Natural killer cell (primary cell): ENCODE results near the gene NRBF2. TPM values are rescaled to one million over a fixed set of nuclear protein-coding genes. Genes with fewer than 3 reads are reported as not detected.
"Not testable (repeated sequence)": the region's sequence is repeated elsewhere in the genome, so short reads cannot be mapped to it uniquely, and the experiment has no call there.

Experiments
- ATAC-seq, 3 donors: fragments of 150-1000 bp in 2 of 3; fragments of 200-7000 bp in 1 of 3; cut with Tn5 transposase; 1 replicate in 1 of 3; 2 replicates in 2 of 3; pipeline ENCODE4 v1.10.0; 2021; ENCODE audit warnings: mild to moderate bottlenecking in 2 of 3, moderate library complexity in 2 of 3
- DNase-seq, 2 donors: peaks; one replicate each; pipeline versions ENCODE4 v3.0.0 to v3.0.0-alpha.2; 2013 to 2021; ENCODE audit warnings: mixed read lengths in 1 of 2
- H3K27ac ChIP-seq: one replicate; pipeline ENCODE4 v1.5.1; 2013; ENCODE audit warnings: mild to moderate bottlenecking, low read length
- H3K27me3 ChIP-seq: one replicate; pipeline ENCODE4 v1.6.1; 2013; ENCODE audit warnings: low read length; ENCODE audit not compliant: control insufficient read depth, insufficient read depth
- H3K36me3 ChIP-seq: one replicate; pipeline ENCODE4 v1.6.1; 2013; ENCODE audit warnings: low read length; ENCODE audit not compliant: control insufficient read depth, insufficient read depth
- H3K4me1 ChIP-seq: one replicate; pipeline ENCODE4 v1.6.1; 2013; ENCODE audit warnings: low read length; ENCODE audit not compliant: control insufficient read depth, insufficient read depth
- H3K4me3 ChIP-seq: one replicate; pipeline ENCODE4 v1.5.1; 2013; ENCODE audit warnings: low read length
- H3K9me3 ChIP-seq: one replicate; pipeline ENCODE4 v1.6.1; 2013; ENCODE audit warnings: low read length; ENCODE audit not compliant: control insufficient read depth, insufficient read depth
- H3K27ac Mint-ChIP-seq, 2 donors: one replicate each; pipeline ENCODE4 v1.8.0; 2022; ENCODE audit warnings: mild to moderate bottlenecking in 2 of 2, mixed read lengths in 2 of 2, moderate library complexity in 1 of 2
- H3K27me3 Mint-ChIP-seq, 2 donors: one replicate each; pipeline ENCODE4 v1.8.0; 2022; ENCODE audit warnings: low read depth in 2 of 2, mixed read lengths in 2 of 2
- H3K36me3 Mint-ChIP-seq: one replicate; pipeline ENCODE4 v1.8.0; 2022; ENCODE audit warnings: mixed read lengths
- H3K4me1 Mint-ChIP-seq, 2 donors: one replicate each; pipeline ENCODE4 v1.8.0; 2022; ENCODE audit warnings: mixed read lengths in 2 of 2
- H3K4me3 Mint-ChIP-seq: one replicate; pipeline ENCODE4 v1.8.0; 2022; ENCODE audit warnings: mild to moderate bottlenecking, moderate library complexity, mixed read lengths
- H3K9me3 Mint-ChIP-seq, 2 donors: one replicate each; pipeline ENCODE4 v1.8.0; 2022; ENCODE audit warnings: mixed read lengths in 2 of 2
- CTCF ChIP-seq: fragments of 200-600 bp; IDR thresholded peaks from one replicate; pipeline ENCODE4 v1.8.0; 2022; ENCODE audit warnings: antibody characterized with exemption
- WGBS: methylation state at CpG from one replicate; pipeline ENCODE4 v1.1.7; 2013; ENCODE audit warnings: missing lambda C conversion rate; ENCODE audit not compliant: insufficient coverage; 5-methylcytosine and 5-hydroxymethylcytosine counted together
- intact Hi-C: fragments of 100-400 bp; cut with micrococcal nuclease; formaldehyde crosslinking; loops from one replicate; pipeline ENCODE4 v1.14.2; 2022
- total RNA-seq, 4 donors: library from RNA; stranded (reverse); fragments of 120-200 nt in 1 of 4; gene quantifications; one replicate each; pipeline versions ENCODE4 v1.2.3 to v1.2.4, GENCODE V29; 2013 to 2022

The NRBF2 gene
- total RNA-seq, 3 donors from 2014 or later (not counting 1 experiment from before 2014, with no cell fraction given) = 17.7 to 21.3 (median 18.2) TPM

- H3K9me3 Mint-ChIP-seq = no peaks in the 10 kb centered on the region
- no peaks in the 10 kb centered on the region for H3K9me3 ChIP-seq
- intact Hi-C loops = no loop called here
- H3K27ac Mint-ChIP-seq = no peak overlapping the region
- H3K27ac ChIP-seq = no peak overlapping the region
- ATAC-seq (no peak), DNase-seq (no peak)
- H3K27me3 Mint-ChIP-seq = peaks cover 13 to 34% of the 10 kb centered on the region in 2 donors
- TF ChIP-seq CTCF = no peak
- no peak overlapping the region for H3K4me3 ChIP-seq
- H3K36me3 ChIP-seq = no peaks in the 10 kb centered on the region
- H3K4me1 Mint-ChIP-seq = no peaks in the 10 kb centered on the region
- no peaks in the 10 kb centered on the region for H3K4me1 ChIP-seq
- no peak overlapping the region for H3K4me3 Mint-ChIP-seq
- H3K27me3 ChIP-seq = peaks cover 2% of the 10 kb centered on the region
- no peaks in the 10 kb centered on the region for H3K36me3 Mint-ChIP-seq
These were observed 33.4 kb upstream of the NRBF2 start for GRCh38 chr10:63099734-63100133.

- H3K36me3 Mint-ChIP-seq, ATAC-seq, H3K4me1 Mint-ChIP-seq, DNase-seq, intact Hi-C loops, H3K4me3 Mint-ChIP-seq, H3K36me3 ChIP-seq, H3K9me3 Mint-ChIP-seq, H3K27ac ChIP-seq, H3K9me3 ChIP-seq, H3K4me3 ChIP-seq, H3K27me3 ChIP-seq, H3K27ac Mint-ChIP-seq, H3K4me1 ChIP-seq: not testable (repeated sequence)
- H3K27me3 Mint-ChIP-seq = peaks cover 13 to 34% of the 10 kb centered on the region in 2 donors
- 85% methylated on average over 9 of the region's 10 CpGs for WGBS
These were observed 32.0 kb upstream of the NRBF2 start for GRCh38 chr10:63101091-63101490.

DNA sequence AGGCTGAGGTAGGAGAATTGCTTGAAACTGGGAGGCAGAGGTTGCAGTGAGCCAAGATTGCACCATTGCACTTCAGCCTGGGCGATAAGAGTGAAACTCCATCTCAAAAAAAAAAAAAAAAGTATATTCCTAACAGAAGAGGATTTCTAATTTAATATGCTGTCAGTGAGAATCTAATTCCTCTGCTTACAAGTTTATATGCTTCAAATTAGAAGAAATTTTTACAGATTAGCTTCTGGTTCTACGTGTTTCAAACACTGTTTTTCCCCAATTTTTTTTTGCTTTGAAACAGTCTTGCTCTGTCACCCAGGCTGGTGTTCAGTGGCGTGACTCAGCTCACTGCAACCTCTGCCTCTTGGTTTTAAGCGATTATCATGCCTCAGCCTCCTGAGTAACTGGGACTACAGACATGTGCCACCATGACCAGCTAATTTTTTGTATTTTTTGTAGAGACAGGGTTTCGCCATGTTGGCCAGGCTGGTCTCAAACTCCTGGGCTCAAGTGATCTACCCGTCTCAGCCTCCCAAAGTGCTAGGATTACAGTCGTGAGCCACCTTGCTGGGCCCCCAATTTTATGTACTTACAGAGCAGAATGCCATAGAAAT is 30.7 kb upstream of the NRBF2 start:
- H3K36me3 ChIP-seq, DNase-seq, H3K27ac Mint-ChIP-seq, H3K4me1 Mint-ChIP-seq, H3K4me3 Mint-ChIP-seq, ATAC-seq, H3K4me3 ChIP-seq, H3K9me3 Mint-ChIP-seq, H3K4me1 ChIP-seq, H3K9me3 ChIP-seq, H3K36me3 Mint-ChIP-seq, H3K27ac ChIP-seq, intact Hi-C loops, H3K27me3 ChIP-seq: not testable (repeated sequence)
- peaks cover 16 to 45% of the 10 kb centered on the region in 2 donors for H3K27me3 Mint-ChIP-seq
- 92% methylated on average over 6 of the region's 7 CpGs for WGBS

GRCh38 chr10:63103178-63103577 is 29.9 kb upstream of the NRBF2 start:
- intact Hi-C loops, H3K27ac Mint-ChIP-seq, H3K9me3 Mint-ChIP-seq, H3K36me3 ChIP-seq, H3K36me3 Mint-ChIP-seq, H3K4me1 Mint-ChIP-seq, H3K27ac ChIP-seq, H3K4me1 ChIP-seq, ATAC-seq, H3K4me3 Mint-ChIP-seq, H3K27me3 ChIP-seq, H3K4me3 ChIP-seq, H3K9me3 ChIP-seq, DNase-seq: not testable (repeated sequence)
- 94% methylated on average over 4 of the region's 4 CpGs for WGBS
- peaks cover 16 to 45% of the 10 kb centered on the region in 2 donors for H3K27me3 Mint-ChIP-seq

- H3K27me3 ChIP-seq = peaks cover 2% of the 10 kb centered on the region
- no peak for ATAC-seq
- 65% methylated on average over 5 of the region's 7 CpGs for WGBS
- H3K9me3 Mint-ChIP-seq = no peaks in the 10 kb centered on the region
- no peaks in the 10 kb centered on the region for H3K36me3 Mint-ChIP-seq
- H3K27ac ChIP-seq = no peak overlapping the region
- H3K4me3 ChIP-seq = no peak overlapping the region
- no peak overlapping the region for H3K4me3 Mint-ChIP-seq
- H3K4me1 ChIP-seq = no peaks in the 10 kb centered on the region
- no peaks in the 10 kb centered on the region for H3K4me1 Mint-ChIP-seq
- H3K27ac Mint-ChIP-seq = no peak overlapping the region
- TF ChIP-seq CTCF = no peak
- no peak for DNase-seq
- intact Hi-C loops = no loop called here
- H3K27me3 Mint-ChIP-seq = peaks cover 16 to 49% of the 10 kb centered on the region in 2 donors
- H3K36me3 ChIP-seq = no peaks in the 10 kb centered on the region
- no peaks in the 10 kb centered on the region for H3K9me3 ChIP-seq
These were observed 29.1 kb upstream of the NRBF2 start for GRCh38 chr10:63103971-63104409.
